Uterus (tissue), 4 donors: ENCODE data around the gene TTC9. TPM values are rescaled to one million over a fixed set of nuclear protein-coding genes. Genes with fewer than 3 reads are reported as not detected.

Source experiments
- DNase-seq, 2 donors: peaks; one replicate each; pipeline ENCODE4 v3.0.0-alpha.2; 2019 to 2020
- H3K27ac ChIP-seq, 2 donors: fragments of 200-600 bp; sonication (generic); 1 replicate in 1 of 2; 2 replicates in 1 of 2; pipeline ENCODE4 v1.5.1; 2016 to 2018
- H3K27me3 ChIP-seq, 2 donors: fragments of 200-600 bp; sonication (generic); one replicate each; pipeline ENCODE4 v1.5.1; 2018 to 2019; ENCODE audit warnings: control low read depth in 1 of 2
- H3K36me3 ChIP-seq, 2 donors: fragments of 200-600 bp; sonication (generic); one replicate each; pipeline ENCODE4 v1.5.1; 2019; ENCODE audit warnings: control low read depth in 1 of 2
- H3K4me1 ChIP-seq, 2 donors: fragments of 200-600 bp; sonication (generic); one replicate each; pipeline ENCODE4 v1.5.1; 2018 to 2019; ENCODE audit warnings: control low read depth in 1 of 2
- H3K4me3 ChIP-seq, 2 donors: fragments of 200-600 bp; sonication (generic); 1 replicate in 1 of 2; 2 replicates in 1 of 2; pipeline ENCODE4 v1.5.1; 2018 to 2019; ENCODE audit warnings: mild to moderate bottlenecking in 1 of 2
- H3K9me3 ChIP-seq, 2 donors: fragments of 200-600 bp; sonication (generic); one replicate each; pipeline ENCODE4 v1.5.1; 2019; ENCODE audit warnings: control low read depth in 1 of 2
- CTCF ChIP-seq, 4 experiments: fragments of 200-600 bp in 2 of 4; fragments of 450-650 bp in 2 of 4; sonication (generic) in 2 of 4; IDR thresholded peaks; one replicate each; pipeline ENCODE4 v1.5.1; 2016 to 2019; ENCODE audit warnings: antibody characterized with exemption in 4 of 4, mild to moderate bottlenecking in 2 of 4, moderate library complexity in 1 of 4
- POLR2A ChIP-seq, 2 donors: fragments of 450-650 bp; IDR thresholded peaks; one replicate each; pipeline ENCODE4 v1.6.1; 2016; ENCODE audit warnings: antibody characterized with exemption in 2 of 2, mild to moderate bottlenecking in 1 of 2, moderate library complexity in 1 of 2
- intact Hi-C: fragments of 100-400 bp; cut with DNase I; formaldehyde crosslinking; loops from one replicate; pipeline ENCODE4 v1.15.1; 2023; ENCODE audit warnings: low total_unique reads
- total RNA-seq, 4 donors: library from RNA; depleted of rRNA in 3 of 4; stranded (reverse); fragments of >200 nt in 3 of 4; gene quantifications; one replicate each; pipeline versions ENCODE4 v1.1.0 to v1.2.4, GENCODE V29; 2014 to 2023
- donor health status: DM: yes; HTN: yes; CAD: no.

TTC9 gene
- total RNA-seq, 4 donors from 2014 or later: 0.18 to 1.2 (median 0.26) TPM; not detected in 1

- Histone ChIP-seq H3K27ac (no peak overlapping the region), H3K36me3 (no peaks in the 10 kb centered on the region), H3K27me3 (no peaks in the 10 kb centered on the region), H3K4me1 (no peaks in the 10 kb centered on the region), H3K4me3 (no peak overlapping the region), H3K9me3 (no peaks in the 10 kb centered on the region)
- intact Hi-C loops: no loop called here
- TF ChIP-seq POLR2A (IDR thresholded peaks at IDR 0.05): no peak
- no peak for TF ChIP-seq CTCF (IDR thresholded peaks at IDR 0.05)
- DNase-seq: no peak
Measured at GRCh38 chr14:70671652-70672644, 30.2 kb downstream of the TTC9 start.

GRCh38 chr14:70677341-70677740 is 35.6 kb downstream of the TTC9 start:
- DNase-seq: no peak
- Histone ChIP-seq H3K36me3 (no peaks in the 10 kb centered on the region), H3K4me3 (no peak overlapping the region), H3K9me3 (no peaks in the 10 kb centered on the region), H3K27me3 (no peaks in the 10 kb centered on the region), H3K27ac (no peak overlapping the region), H3K4me1 (no peaks in the 10 kb centered on the region)
- TF ChIP-seq POLR2A (IDR thresholded peaks at IDR 0.05) (no peak), CTCF (IDR thresholded peaks at IDR 0.05) (no peak)
- intact Hi-C loops: no loop called here

GRCh38 chr14:70680748-70681147 is 39.0 kb downstream of the TTC9 start:
- Histone ChIP-seq H3K36me3 (no peaks in the 10 kb centered on the region), H3K9me3 (no peaks in the 10 kb centered on the region), H3K27ac (no peak overlapping the region), H3K4me3 (no peak overlapping the region), H3K4me1 (no peaks in the 10 kb centered on the region), H3K27me3 (no peaks in the 10 kb centered on the region)
- no peak for DNase-seq
- intact Hi-C loops: no loop called here
- TF ChIP-seq POLR2A (IDR thresholded peaks at IDR 0.05): no peak
- TF ChIP-seq CTCF (IDR thresholded peaks at IDR 0.05): no peak

GRCh38 chr14:70683983-70684382 is 42.3 kb downstream of the TTC9 start:
- Histone ChIP-seq H3K9me3 (no peaks in the 10 kb centered on the region), H3K36me3 (no peaks in the 10 kb centered on the region), H3K4me1 (no peaks in the 10 kb centered on the region), H3K27me3 (no peaks in the 10 kb centered on the region), H3K27ac (no peak overlapping the region), H3K4me3 (no peak overlapping the region)
- TF ChIP-seq CTCF (IDR thresholded peaks at IDR 0.05): no peak
- TF ChIP-seq POLR2A (IDR thresholded peaks at IDR 0.05): no peak
- DNase-seq: no peak
- intact Hi-C loops: no loop called here

GRCh38 chr14:70685474-70686197 is 43.9 kb downstream of the TTC9 start:
- Histone ChIP-seq H3K4me1 (no peaks in the 10 kb centered on the region), H3K27me3 (no peaks in the 10 kb centered on the region), H3K4me3 (no peak overlapping the region), H3K27ac (no peak overlapping the region), H3K36me3 (no peaks in the 10 kb centered on the region), H3K9me3 (no peaks in the 10 kb centered on the region)
- no peak for TF ChIP-seq CTCF (IDR thresholded peaks at IDR 0.05)
- TF ChIP-seq POLR2A (IDR thresholded peaks at IDR 0.05): no peak
- intact Hi-C loops: no loop called here
- DNase-seq: no peak
